ENCODE measurements around the gene RC3H2.

Gene RC3H2

DNA sequence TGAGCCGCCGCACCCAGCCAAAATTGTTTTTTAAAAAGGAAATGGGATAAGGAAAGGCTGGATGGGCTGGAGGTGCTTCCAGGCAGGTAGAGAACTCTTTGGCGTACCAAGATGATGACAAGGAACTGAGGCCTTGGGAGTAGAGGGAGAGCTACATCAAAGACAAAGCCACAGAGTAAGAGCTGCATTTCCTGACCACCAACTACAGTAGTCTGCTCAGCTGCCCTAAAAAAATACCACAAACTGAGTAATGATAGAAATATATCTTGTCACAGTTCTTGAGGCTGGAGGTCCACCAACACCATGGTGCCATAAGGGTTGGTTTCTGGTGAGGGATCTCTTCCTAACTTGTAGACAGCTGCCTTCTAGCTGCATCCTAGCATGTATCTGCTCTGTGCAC is 97.0 kb downstream of the RC3H2 start:
- DNase-seq: no peak

DNA sequence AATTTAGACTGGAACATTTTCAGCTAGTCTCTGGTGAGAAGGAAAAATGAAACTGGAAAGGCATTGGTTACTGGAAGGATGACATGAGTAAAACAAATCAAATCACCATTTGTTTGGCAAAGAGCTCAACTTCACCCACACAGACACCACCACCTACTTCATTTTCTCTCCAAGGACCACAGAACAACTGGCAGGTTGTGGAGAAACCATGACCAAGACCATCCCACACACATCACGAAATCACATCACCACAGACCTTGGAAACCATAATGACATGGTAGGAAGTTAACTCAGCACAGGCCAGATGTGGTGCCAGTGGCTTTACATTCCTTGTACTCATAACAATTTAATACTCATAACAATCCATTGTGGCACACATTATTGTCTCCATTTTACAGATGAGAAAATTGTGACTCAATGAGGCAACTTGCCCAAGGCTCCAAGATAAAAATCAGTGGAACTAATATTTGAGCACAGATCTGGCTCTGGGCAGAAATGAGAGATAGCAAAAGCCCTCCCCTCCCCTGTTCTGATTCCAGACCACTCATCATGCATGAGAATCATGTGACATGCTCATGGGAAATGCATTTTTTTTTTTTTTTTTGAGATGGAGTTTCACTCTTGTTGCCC is 97.8 kb downstream of the RC3H2 start:
- no peak for DNase-seq

DNA sequence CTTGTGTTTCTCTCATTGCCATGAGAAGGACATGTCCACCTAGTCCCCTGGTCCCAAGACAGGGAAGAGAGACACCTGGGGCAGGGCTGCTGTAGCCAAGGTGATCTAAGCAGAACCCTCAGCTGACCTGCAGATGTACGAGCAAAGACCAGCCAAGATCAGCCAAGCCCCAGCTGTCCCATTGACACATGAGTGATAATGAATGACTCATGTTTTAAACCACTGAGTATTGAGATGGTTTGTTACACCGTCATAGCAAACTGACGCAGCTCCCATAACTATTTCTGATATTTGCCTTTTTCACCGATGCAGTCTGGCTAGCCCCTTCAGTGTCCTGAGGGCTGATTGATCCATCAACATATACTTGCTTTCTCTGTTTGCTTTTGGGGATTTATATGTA is 98.5 kb downstream of the RC3H2 start:
- no peak for DNase-seq

DNA sequence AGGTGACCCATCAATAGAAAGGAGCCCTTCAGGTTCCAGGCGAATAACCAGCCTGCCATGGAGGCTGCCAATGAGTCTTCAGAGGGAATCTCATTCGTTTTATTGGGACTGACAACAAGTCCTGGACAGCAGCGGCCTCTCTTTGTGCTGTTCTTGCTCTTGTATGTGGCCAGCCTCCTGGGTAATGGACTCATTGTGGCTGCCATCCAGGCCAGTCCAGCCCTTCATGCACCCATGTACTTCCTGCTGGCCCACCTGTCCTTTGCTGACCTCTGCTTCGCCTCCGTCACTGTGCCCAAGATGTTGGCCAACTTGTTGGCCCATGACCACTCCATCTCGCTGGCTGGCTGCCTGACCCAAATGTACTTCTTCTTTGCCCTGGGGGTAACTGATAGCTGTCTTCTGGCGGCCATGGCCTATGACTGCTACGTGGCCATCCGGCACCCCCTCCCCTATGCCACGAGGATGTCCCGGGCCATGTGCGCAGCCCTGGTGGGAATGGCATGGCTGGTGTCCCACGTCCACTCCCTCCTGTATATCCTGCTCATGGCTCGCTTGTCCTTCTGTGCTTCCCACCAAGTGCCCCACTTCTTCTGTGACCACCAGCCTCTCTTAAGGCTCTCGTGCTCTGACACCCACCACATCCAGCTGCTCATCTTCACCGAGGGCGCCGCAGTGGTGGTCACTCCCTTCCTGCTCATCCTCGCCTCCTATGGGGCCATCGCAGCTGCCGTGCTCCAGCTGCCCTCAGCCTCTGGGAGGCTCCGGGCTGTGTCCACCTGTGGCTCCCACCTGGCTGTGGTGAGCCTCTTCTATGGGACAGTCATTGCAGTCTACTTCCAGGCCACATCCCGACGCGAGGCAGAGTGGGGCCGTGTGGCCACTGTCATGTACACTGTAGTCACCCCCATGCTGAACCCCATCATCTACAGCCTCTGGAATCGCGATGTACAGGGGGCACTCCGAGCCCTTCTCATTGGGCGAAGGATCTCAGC is 104.8 kb downstream of the RC3H2 start, which contains the start of gene OR1K1:
Gene OR1K1, plus strand, starts transcription at position 58 of the 995 bp plus-strand sequence. Its CDS starts 0 bp downstream, at position 58.
- no peak for DNase-seq

DNA sequence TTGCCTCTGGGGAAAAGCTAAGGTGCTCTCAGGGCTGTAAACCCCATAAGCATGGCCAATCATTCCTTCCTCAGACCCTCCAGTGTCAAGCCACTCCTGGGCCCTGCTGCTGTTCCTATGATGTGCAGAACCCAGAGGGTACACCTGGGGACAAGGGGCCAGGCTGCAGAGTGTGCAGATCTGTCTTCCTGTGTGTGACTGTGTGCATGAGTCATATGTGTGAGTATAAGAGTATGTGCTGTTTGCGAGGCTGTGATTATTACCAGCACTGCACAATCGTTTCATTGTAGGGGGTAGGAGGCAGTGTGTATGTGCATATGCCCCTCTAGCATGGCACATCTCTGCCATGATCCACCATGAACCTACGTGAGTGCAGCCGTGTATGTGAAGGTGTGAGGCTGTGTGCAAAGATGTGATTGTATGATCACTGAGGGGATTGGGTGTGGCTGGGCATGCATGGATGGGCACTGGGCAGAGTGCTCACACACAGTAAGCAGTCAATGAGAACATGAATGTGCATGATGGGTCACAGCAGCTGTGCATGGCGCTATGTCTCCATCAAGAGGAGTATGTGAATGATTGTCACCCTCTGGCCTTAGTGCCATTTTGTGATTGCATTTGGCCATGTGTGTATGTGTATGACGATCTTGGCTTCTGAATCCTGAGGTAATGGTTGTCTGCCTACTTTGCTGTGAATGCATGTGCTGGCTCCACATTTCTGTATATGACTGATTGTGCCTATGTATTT is 107.7 kb downstream of the RC3H2 start:
- no peak for DNase-seq

Measured in amygdala (tissue), 56 donors.